IMR-90 (cell line): ENCODE measurements around the gene MYEOV.

ENCODE experiments used
- BHLHE40 ChIP-seq: fragments of 150-350 bp; IDR thresholded peaks from 2 replicates; pipeline ENCODE4 v1.6.1; 2016; ENCODE audit warnings: mild to moderate bottlenecking, low read depth, low read length
- CEBPB ChIP-seq: IDR thresholded peaks from 2 replicates; pipeline ENCODE4 v1.6.1; 2012; ENCODE audit warnings: low read depth, low read length, improper control_type of control experiment
- CTCF ChIP-seq: conservative IDR thresholded peaks from 2 replicates; pipeline ENCODE4 v1.5.1; 2012; ENCODE audit warnings: mild to moderate bottlenecking, low read depth, low read length, improper control_type of control experiment
- FOS ChIP-seq: fragments of 150-350 bp; IDR thresholded peaks from 2 replicates; pipeline ENCODE4 v1.6.1; 2016; ENCODE audit warnings: low read depth, low read length
- MAFK ChIP-seq: IDR thresholded peaks from 2 replicates; pipeline ENCODE4 v1.6.1; 2012; ENCODE audit warnings: low read depth, low read length, improper control_type of control experiment
- MAZ ChIP-seq: IDR thresholded peaks from 2 replicates; pipeline ENCODE4 v1.6.1; 2012; ENCODE audit warnings: low read depth, mild to moderate bottlenecking, low read length, improper control_type of control experiment, moderate library complexity, borderline replicate concordance
- POLR2A ChIP-seq: IDR thresholded peaks from 2 replicates; pipeline ENCODE4 v1.6.1; 2012; ENCODE audit warnings: mild to moderate bottlenecking, low read depth, low read length
- RAD21 ChIP-seq: IDR thresholded peaks from 2 replicates; pipeline ENCODE4 v1.6.1; 2012; ENCODE audit warnings: low read length, improper control_type of control experiment
- SMC3 ChIP-seq: fragments of 150-350 bp; IDR thresholded peaks from 2 replicates; pipeline ENCODE4 v1.6.1; 2016; ENCODE audit warnings: low read depth, mild to moderate bottlenecking, antibody characterized with exemption, low read length, moderate library complexity

- no peak for TF ChIP-seq CTCF
- no peak for TF ChIP-seq POLR2A
- no peak for TF ChIP-seq MAZ
- no peak for TF ChIP-seq RAD21
- no peak for TF ChIP-seq FOS
- TF ChIP-seq SMC3, result no peak
- TF ChIP-seq MAFK, result no peak
- no peak for TF ChIP-seq CEBPB
- no peak for TF ChIP-seq BHLHE40
Measured at GRCh38 chr11:69285766-69286165, 8.2 kb upstream of the MYEOV start.
